DMS53 (cell line): Measurements from ENCODE around the gene FBXL17.
A peak's percentile ranks its signal among the peaks of the same experiment; 100 is the strongest.

ENCODE experiments used
- DNase-seq: peaks from one replicate; lab custom pipeline; 2025; lab: John Stamatoyannopoulos, UW

FBXL17 gene

DNA sequence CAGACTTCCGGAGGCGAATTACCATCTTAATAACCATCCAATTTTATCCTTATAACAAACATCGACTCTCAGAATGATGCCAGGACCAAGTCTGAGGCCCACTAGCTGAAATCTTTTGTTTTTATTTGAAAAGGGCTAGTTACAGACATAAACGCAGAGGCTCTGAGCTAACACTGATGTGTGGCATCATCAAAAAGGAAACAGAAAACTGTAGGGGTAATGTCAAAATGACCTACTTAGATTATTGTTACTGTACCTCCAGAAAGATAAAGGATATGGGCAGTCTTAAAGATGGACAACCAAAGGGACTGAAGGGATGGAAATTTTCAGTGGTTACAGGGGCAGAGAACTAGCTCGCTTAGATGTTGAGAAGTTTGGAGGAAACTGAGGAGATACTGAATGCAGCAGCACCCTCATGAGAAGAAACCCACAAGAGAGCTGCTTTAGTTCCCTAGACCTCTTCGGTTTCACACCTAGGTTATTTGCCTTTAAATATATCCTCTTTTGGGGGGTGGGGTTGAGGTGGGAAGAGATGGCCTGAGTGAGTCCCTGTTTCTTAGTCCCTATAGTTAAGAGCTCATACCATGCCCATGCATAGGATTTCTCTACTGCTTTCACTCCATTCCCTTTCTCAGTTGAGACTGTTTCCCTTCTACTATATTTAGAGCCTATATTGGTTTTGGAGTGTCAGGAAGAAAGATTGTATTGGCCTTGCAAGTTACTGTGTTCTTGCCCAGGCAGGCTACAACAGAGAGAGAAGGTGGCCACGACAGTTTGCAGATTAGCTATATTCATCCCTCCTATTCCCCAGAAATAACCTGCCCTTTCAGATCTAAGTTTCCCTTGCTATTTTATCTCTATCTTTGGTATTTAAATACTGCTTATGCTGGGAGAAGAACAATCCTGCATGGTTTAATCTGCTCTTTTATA is 390.8 kb downstream of the FBXL17 start:
- DNase-seq: no peak

GRCh38 chr5:107985144-107985543 is 396.8 kb downstream of the FBXL17 start:
- DNase-seq: peak; percentile 6

GRCh38 chr5:107982703-107983425 is 399.0 kb downstream of the FBXL17 start:
- no peak for DNase-seq

DNA sequence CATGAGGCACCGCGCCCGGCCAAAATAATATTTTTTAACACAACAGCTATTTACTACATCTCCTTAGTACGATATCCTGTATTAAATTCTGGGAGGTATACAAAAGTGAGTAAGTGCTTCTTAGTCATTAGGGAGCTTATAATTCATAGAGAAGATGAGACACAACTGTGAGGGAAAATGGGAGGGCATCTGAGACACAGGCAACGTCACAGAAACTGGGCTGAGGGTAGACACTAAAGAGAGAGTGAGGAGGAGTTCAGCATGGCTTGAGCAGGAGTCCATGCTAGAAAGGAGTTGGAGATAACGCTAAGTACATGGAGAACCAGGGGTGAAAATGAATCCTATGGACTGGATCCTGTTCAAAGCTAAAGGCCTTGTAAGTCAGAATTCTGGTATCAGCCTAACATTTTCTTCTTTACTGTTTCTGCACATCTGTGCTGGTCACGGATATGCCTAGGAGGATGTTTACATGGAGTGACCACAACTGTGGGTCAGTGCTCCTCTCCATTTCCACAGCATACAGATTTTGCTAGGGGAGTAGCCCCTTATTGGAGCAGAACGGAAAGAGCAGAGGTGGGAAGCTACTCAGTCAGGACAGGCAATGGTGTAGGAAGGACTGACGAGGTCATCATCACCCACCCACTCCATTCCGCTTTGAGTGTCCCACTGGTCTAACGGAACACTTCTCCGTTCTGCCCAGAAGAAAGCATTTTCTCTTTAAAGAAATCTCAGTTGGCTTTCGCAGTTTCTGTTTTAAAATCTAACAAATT is 400.8 kb downstream of the FBXL17 start:
- DNase-seq: no peak

DNA sequence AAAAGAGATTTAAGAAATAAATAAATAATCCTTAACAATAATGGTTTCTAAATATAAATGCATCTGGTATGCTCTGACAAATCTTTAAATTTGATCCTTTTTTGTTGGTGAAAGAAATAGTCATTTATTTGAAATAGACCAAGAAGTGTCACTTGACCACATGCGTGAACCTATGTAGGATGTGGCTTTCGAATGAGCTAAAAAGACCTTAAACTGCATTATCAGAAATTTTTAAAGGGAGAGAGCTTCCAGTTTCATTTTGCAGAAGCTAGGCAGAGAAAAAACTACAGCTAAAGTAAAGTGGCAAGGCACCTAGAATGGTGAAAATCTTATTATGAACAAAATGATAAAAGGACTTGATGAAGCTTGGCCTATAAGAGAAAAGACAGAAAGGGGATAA is 402.0 kb downstream of the FBXL17 start:
- no peak for DNase-seq

- DNase-seq: no peak
These were observed 402.6 kb downstream of the FBXL17 start for GRCh38 chr5:107979291-107979690.

DNA sequence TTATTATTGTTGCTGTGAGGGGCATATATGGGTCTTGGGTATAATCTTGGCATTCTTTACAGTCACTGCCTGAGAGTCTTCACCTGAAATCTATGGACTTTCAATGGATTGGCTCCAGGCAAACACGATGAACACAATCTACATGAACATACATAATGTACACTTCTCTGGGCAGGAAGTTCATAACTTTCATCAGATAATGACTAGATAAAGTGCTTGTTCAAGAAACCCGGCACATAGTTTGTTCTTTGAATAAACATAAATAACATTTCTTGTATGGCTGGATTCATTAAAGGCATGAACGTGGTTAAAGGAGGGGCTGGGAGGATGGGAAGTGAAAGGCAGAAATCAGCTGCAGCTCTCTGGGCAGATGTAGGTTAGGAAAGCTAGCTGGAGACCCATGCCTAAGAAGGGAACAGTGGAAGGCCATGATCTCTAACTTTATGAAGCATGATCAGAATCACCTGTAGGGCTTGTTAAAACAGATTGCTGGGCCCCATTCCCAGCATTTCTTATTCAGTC is 404.3 kb downstream of the FBXL17 start:
- no peak for DNase-seq

DNA sequence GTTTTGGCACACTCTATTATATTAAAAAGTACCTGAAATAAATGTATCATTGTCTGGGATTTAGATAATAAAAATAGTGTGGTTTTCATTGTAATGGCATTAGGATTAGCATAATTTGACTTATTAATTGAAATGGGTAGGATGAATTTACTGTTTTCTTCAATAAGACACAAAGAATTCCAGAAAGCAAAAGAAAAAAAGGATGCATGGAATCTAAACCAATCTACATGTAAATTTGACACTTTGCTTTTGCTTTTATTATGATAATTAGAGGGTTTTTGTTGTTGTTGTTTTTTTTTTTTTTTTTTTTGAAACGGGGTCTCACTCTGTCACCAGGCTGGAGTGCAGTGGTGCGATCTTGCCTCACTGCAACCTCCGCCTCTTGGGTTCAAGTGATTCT is 406.3 kb downstream of the FBXL17 start:
- no peak for DNase-seq

DNA sequence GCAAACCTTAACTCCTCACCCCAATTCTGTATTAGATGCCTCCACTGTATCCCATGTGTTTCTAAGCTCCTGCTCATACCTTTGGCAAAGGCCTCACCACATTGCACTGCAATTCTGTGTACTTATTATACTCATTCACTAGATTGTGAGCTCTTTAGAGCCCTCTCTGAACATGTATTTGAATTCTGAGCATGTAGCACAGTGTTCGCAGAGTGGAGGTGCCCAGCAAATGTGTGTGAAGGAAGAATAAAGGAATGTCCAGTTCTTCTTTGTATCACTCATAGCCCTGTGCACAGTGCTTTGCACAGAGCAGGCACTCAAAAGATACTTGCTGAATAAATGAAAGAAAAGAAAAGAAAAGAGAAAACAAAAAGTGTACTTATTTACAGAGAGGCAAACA is 410.1 kb downstream of the FBXL17 start:
- no peak for DNase-seq

DNA sequence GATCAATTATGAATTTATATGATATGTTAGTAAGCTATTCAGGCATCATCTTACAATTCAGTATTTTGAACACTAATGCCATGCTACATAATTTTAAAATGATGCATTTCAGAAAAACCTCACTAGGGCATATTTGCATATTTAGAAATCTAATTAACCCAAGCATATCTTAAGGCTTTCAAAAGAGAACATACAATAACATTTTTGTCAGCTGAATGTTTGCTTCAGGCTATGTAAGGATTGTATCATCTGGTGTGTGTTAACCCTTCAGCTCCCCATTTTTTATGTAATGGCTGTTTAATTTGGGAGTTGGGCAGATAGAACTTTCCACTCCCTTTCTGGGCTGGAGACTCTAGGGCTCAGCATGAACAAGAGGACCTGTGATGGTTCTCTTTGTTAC is 412.1 kb downstream of the FBXL17 start:
- DNase-seq: no peak

GRCh38 chr5:107968998-107969397 is 412.9 kb downstream of the FBXL17 start:
- DNase-seq: no peak

GRCh38 chr5:107968406-107968843 is 413.5 kb downstream of the FBXL17 start:
- no peak for DNase-seq

DNA sequence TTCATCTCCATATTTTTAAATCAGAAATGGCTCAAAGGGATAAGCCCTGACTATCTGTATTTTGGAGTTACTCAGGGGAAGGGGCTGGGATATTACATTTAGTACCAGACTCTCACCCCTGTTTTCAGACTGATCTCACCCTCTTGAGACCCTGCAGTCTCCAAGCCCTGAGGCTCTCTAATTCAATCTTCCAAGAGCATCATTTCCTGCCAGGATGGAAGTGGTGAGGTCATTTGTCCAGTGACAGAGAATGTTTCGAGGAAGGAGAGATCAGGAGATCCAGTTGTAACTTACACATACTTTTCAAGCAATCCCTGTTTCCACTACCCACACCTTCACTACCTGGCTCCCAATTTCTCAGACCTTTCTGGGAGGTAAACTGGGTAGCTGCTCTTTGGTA is 415.7 kb downstream of the FBXL17 start:
- DNase-seq: no peak

- no peak for DNase-seq
These were observed 417.2 kb downstream of the FBXL17 start for GRCh38 chr5:107964722-107965121.

- DNase-seq: no peak
These were observed 422.2 kb downstream of the FBXL17 start for GRCh38 chr5:107959573-107960279.

GRCh38 chr5:107958861-107959260 is 423.0 kb downstream of the FBXL17 start:
- peak; percentile 22 for DNase-seq

DNA sequence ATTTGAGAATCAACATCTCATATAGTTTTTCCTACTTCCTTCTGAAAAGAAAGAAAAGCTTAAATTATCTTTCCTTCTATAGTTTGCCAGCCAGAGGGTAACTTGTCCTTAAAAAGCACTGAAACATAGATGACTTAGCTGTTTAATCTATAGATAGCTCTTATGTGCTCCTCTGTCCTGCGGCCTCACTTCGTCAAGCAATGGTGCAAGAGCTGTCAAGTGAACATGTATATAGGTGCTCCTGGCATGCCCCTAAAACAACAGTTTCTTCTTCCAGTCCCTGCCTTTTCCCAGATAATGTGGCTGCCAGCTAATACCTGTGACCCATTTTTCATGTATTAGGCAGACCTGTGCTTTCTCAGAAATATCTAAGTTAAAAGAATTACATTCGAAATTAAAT is 423.5 kb downstream of the FBXL17 start:
- no peak for DNase-seq

DNA sequence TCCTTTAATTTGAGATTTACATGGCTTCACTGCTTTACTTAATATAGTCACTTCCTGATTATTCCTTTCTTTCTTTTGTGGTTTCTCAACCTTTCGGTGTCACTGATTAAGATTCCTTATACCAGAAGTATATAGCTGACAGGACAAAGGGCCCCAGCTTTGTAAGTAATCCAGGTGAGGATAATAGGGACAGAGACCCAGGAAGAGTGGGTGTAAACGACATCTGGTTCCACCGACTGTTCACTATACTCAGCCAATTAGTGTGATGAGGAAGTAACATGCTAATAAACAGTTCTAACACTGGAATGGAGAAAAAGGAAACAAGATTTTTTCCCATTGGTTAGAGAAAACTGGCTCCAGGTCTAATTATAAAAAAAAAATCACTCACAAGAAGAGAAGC is 424.8 kb downstream of the FBXL17 start:
- no peak for DNase-seq

GRCh38 chr5:107955321-107955720 is 426.6 kb downstream of the FBXL17 start:
- no peak for DNase-seq

DNA sequence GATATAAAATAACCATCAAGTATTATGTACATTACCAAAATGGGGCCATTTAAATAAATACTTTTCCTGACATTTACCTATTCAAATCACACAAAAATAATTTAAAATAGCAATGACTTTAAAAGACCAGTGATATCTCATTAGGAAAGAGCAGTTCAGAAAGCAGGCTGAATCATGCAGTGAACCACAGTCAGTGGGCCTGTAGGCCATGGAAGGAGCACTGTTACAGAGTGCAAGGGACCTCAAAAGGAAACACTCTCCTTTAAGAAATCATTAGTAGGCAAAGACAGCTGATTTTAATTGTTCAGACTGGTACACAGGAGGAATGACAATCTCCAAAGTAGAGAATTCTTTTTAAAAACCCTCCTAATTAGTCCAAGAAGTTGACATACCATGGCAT is 427.6 kb downstream of the FBXL17 start:
- DNase-seq: no peak

GRCh38 chr5:107952450-107952849 is 429.4 kb downstream of the FBXL17 start:
- peak; percentile 13 for DNase-seq

DNA sequence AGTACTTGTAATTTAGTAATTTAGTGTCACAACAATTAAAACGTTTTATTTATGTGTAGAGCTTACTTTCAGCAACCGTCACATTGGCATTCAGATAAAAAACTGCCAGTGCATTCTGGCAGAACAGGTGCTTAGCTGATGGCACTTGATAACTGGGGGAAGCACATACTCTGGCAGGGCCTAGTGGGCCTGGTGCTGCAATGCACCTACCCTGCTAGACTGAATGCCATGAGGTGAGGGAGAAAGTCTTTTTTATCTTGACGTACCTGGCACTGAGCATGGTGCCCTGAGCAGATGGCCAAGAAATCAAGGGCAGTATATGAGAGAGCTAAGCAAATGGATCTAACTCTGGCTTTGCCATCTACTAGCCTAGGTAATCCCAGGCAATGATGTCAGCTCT is 430.6 kb downstream of the FBXL17 start:
- DNase-seq: no peak
